GM19467 (cell line): ENCODE data around the gene PHF20.
"Not testable (repeated sequence)": the region's sequence is repeated elsewhere in the genome, so short reads cannot be mapped to it uniquely, and the experiment has no call there.

Experiments used
- ATAC-seq: cut with Tn5 transposase; IDR thresholded peaks from one replicate; pipeline ENCODE4 v1.9.1; 2021; ENCODE audit warnings: mild to moderate bottlenecking, moderate library complexity; ENCODE audit not compliant: unreplicated experiment

PHF20 gene

GRCh38 chr20:35833241-35833640, 61.4 kb downstream of the PHF20 start:
- ATAC-seq: no peak

- ATAC-seq: no peak
Measured at GRCh38 chr20:35837577-35838195, 65.9 kb downstream of the PHF20 start.

- ATAC-seq: no peak
Measured at GRCh38 chr20:35838205-35838604, 66.4 kb downstream of the PHF20 start.

- ATAC-seq: no peak
Measured at GRCh38 chr20:35839904-35840303, 68.1 kb downstream of the PHF20 start.

- no peak for ATAC-seq
Measured at GRCh38 chr20:35840421-35840820, 68.6 kb downstream of the PHF20 start.

- ATAC-seq: no peak
Measured at GRCh38 chr20:35842361-35842760, 70.5 kb downstream of the PHF20 start.

GRCh38 chr20:35843894-35844293, 72.1 kb downstream of the PHF20 start:
- ATAC-seq: not testable (repeated sequence)

GRCh38 chr20:35845561-35845960, 73.7 kb downstream of the PHF20 start:
- no peak for ATAC-seq

GRCh38 chr20:35849706-35850105, 77.9 kb downstream of the PHF20 start:
- no peak for ATAC-seq

- not testable (repeated sequence) for ATAC-seq
Measured at GRCh38 chr20:35851659-35852058, 79.8 kb downstream of the PHF20 start.

- no peak for ATAC-seq
Measured at GRCh38 chr20:35854713-35855348, 83.0 kb downstream of the PHF20 start.

GRCh38 chr20:35855641-35856040, 83.8 kb downstream of the PHF20 start:
- ATAC-seq: not testable (repeated sequence)

- ATAC-seq: no peak
Measured at GRCh38 chr20:35856866-35857265, 85.1 kb downstream of the PHF20 start.

- ATAC-seq: no peak
Measured at GRCh38 chr20:35866418-35867202, 94.8 kb downstream of the PHF20 start.

GRCh38 chr20:35870541-35871258, 98.9 kb downstream of the PHF20 start:
- no peak for ATAC-seq

GRCh38 chr20:35871259-35871771, 99.5 kb downstream of the PHF20 start:
- no peak for ATAC-seq

- ATAC-seq: no peak
Measured at GRCh38 chr20:35876033-35876320, 104.2 kb downstream of the PHF20 start.

GRCh38 chr20:35877611-35878010, 105.8 kb downstream of the PHF20 start:
- no peak for ATAC-seq

- no peak for ATAC-seq
Measured at GRCh38 chr20:35878113-35878625, 106.4 kb downstream of the PHF20 start.

GRCh38 chr20:35881676-35882075, 109.9 kb downstream of the PHF20 start:
- ATAC-seq: no peak
